Immature natural killer cell (primary cell): ENCODE measurements around the gene SORL1. TPM values are rescaled to one million over a fixed set of nuclear protein-coding genes. Genes with fewer than 3 reads are reported as not detected.

Experiments
- DNase-seq, 3 donors: peaks; one replicate each; pipeline ENCODE4 v3.0.0; 2022; ENCODE audit warnings: mixed read lengths in 1 of 3
- H3K27ac Mint-ChIP-seq, 6 donors: one replicate each; pipeline ENCODE4 v1.8.0; 2020; ENCODE audit warnings: mixed read lengths in 6 of 6, mild to moderate bottlenecking in 5 of 6, inconsistent platforms in 4 of 6, moderate library complexity in 3 of 6
- H3K27me3 Mint-ChIP-seq, 3 donors: one replicate each; pipeline ENCODE4 v1.8.0; 2020 to 2021; ENCODE audit warnings: low read depth in 3 of 3, mild to moderate bottlenecking in 3 of 3, mixed read lengths in 3 of 3, moderate library complexity in 3 of 3, inconsistent platforms in 1 of 3
- H3K36me3 Mint-ChIP-seq, 3 donors: one replicate each; pipeline ENCODE4 v1.8.0; 2020; ENCODE audit warnings: mixed read lengths in 3 of 3, inconsistent platforms in 2 of 3, mild to moderate bottlenecking in 2 of 3
- H3K4me1 Mint-ChIP-seq, 2 donors: one replicate each; pipeline ENCODE4 v1.8.0; 2020; ENCODE audit warnings: inconsistent platforms in 2 of 2, mild to moderate bottlenecking in 2 of 2, mixed read lengths in 2 of 2, moderate library complexity in 1 of 2
- H3K4me3 Mint-ChIP-seq, 5 donors: one replicate each; pipeline ENCODE4 v1.8.0; 2020; ENCODE audit warnings: mild to moderate bottlenecking in 5 of 5, mixed read lengths in 5 of 5, inconsistent platforms in 3 of 5, moderate library complexity in 3 of 5
- H3K9me3 Mint-ChIP-seq, 6 donors: one replicate each; pipeline ENCODE4 v1.8.0; 2020; ENCODE audit warnings: mild to moderate bottlenecking in 6 of 6, mixed read lengths in 6 of 6, inconsistent platforms in 4 of 6, moderate library complexity in 3 of 6
- polyA plus RNA-seq, 3 donors: library from polyadenylated mRNA; unstranded; fragments of 300-500 nt; fragmentation: Illumina TruSeq; gene quantifications; one replicate each; pipeline ENCODE4 v1.2.3, GENCODE V29; 2021

Gene SORL1
- polyA plus RNA-seq, 3 donors from 2014 or later = 125 to 281 (median 189) TPM

- Mint-ChIP-seq H3K27ac (peak overlapping the region in 1 of 6 donors; percentile 19), H3K9me3 (no peaks in the 10 kb centered on the region), H3K36me3 (no peaks in the 10 kb centered on the region), H3K27me3 (peaks cover 0 to 9% (median 1%) of the 10 kb centered on the region in 3 donors), H3K4me3 (no peak overlapping the region), H3K4me1 (peaks cover 5 to 6% of the 10 kb centered on the region in 2 donors)
- no peak for DNase-seq
Observed at GRCh38 chr11:121645001-121645400, 192.9 kb downstream of the SORL1 start.

GRCh38 chr11:121645596-121645995 lies 193.5 kb downstream of the SORL1 start:
- Mint-ChIP-seq H3K27ac (no peak overlapping the region), H3K4me1 (peaks cover 11 to 12% of the 10 kb centered on the region in 2 donors), H3K27me3 (peaks cover 0 to 9% (median 1%) of the 10 kb centered on the region in 3 donors)

GRCh38 chr11:121648306-121648705 lies 196.2 kb downstream of the SORL1 start:
- H3K27ac Mint-ChIP-seq = no peak overlapping the region
- H3K27me3 Mint-ChIP-seq = peaks cover 0 to 11% (median 1%) of the 10 kb centered on the region in 3 donors
- no peaks in the 10 kb centered on the region for H3K9me3 Mint-ChIP-seq
- H3K4me3 Mint-ChIP-seq = no peak overlapping the region
- H3K36me3 Mint-ChIP-seq = peaks cover 0 to 3% (median 0%) of the 10 kb centered on the region in 3 donors
- no peak for DNase-seq
- H3K4me1 Mint-ChIP-seq = peaks cover 20 to 31% of the 10 kb centered on the region in 2 donors

More at GRCh38 chr11:121645596-121645995, 193.5 kb downstream of the SORL1 start:
- Mint-ChIP-seq H3K36me3 (peaks cover 0 to under 1% (median 0%) of the 10 kb centered on the region in 3 donors), H3K4me3 (no peak overlapping the region), H3K9me3 (no peaks in the 10 kb centered on the region)
- DNase-seq = no peak

- H3K4me3 Mint-ChIP-seq = peak overlapping the region in 1 of 5 donors; percentile 52
- DNase-seq = no peak
- H3K4me1 Mint-ChIP-seq = peaks cover 23 to 37% of the 10 kb centered on the region in 2 donors
- H3K27me3 Mint-ChIP-seq = peaks cover 0 to 7% (median 1%) of the 10 kb centered on the region in 3 donors
- H3K36me3 Mint-ChIP-seq = peaks cover 0 to 3% (median 0%) of the 10 kb centered on the region in 3 donors
- peak overlapping the region in 4 of 6 donors; percentile 9 to 37 (median 22) for H3K27ac Mint-ChIP-seq
- no peaks in the 10 kb centered on the region for H3K9me3 Mint-ChIP-seq
Observed at GRCh38 chr11:121649798-121650197, 197.7 kb downstream of the SORL1 start.

- Mint-ChIP-seq H3K27ac (peak overlapping the region in 4 of 6 donors; percentile 32 to 87 (median 52)), H3K36me3 (peaks cover 0 to 3% (median 0%) of the 10 kb centered on the region in 3 donors), H3K4me3 (peak overlapping the region in 3 of 5 donors; percentile 13 to 67 (median 61)), H3K4me1 (peaks cover 31 to 42% of the 10 kb centered on the region in 2 donors), H3K9me3 (no peaks in the 10 kb centered on the region), H3K27me3 (peaks cover 1 to 7% (median 1%) of the 10 kb centered on the region in 3 donors)
- DNase-seq = peak in 1 of 3 donors; percentile 8
Observed at GRCh38 chr11:121650351-121651256, 198.5 kb downstream of the SORL1 start.

GRCh38 chr11:121651257-121651605 lies 199.1 kb downstream of the SORL1 start:
- Mint-ChIP-seq H3K4me1 (peaks cover 37 to 48% of the 10 kb centered on the region in 2 donors), H3K36me3 (peaks cover 0 to 3% (median 0%) of the 10 kb centered on the region in 3 donors), H3K27me3 (peaks cover 1 to 7% (median 1%) of the 10 kb centered on the region in 3 donors), H3K4me3 (no peak overlapping the region), H3K9me3 (no peaks in the 10 kb centered on the region), H3K27ac (peak overlapping the region in 1 of 6 donors; percentile 9)
- no peak for DNase-seq

GRCh38 chr11:121652971-121653370 lies 200.9 kb downstream of the SORL1 start:
- Mint-ChIP-seq H3K4me3 (peak overlapping the region in 2 of 5 donors; percentile 4 to 7), H3K4me1 (peaks cover 39 to 50% of the 10 kb centered on the region in 2 donors), H3K27me3 (peaks cover 1 to 7% (median 1%) of the 10 kb centered on the region in 3 donors), H3K27ac (no peak overlapping the region), H3K36me3 (peaks cover 0 to 3% (median 0%) of the 10 kb centered on the region in 3 donors), H3K9me3 (no peaks in the 10 kb centered on the region)
- no peak for DNase-seq

- Mint-ChIP-seq H3K36me3 (peaks cover 0 to 3% (median 1%) of the 10 kb centered on the region in 3 donors), H3K4me3 (peak overlapping the region in 1 of 5 donors; percentile 13)
Observed at GRCh38 chr11:121654259-121654842, 202.2 kb downstream of the SORL1 start.

GRCh38 chr11:121654843-121655536 lies 202.9 kb downstream of the SORL1 start:
- no peak for DNase-seq
- peaks cover 33 to 45% of the 10 kb centered on the region in 2 donors for H3K4me1 Mint-ChIP-seq
- H3K36me3 Mint-ChIP-seq = peaks cover 0 to 8% (median 3%) of the 10 kb centered on the region in 3 donors
- peaks cover 0 to 7% (median 1%) of the 10 kb centered on the region in 3 donors for H3K27me3 Mint-ChIP-seq
- peak overlapping the region in 1 of 6 donors; percentile 73 for H3K27ac Mint-ChIP-seq
- H3K4me3 Mint-ChIP-seq = peak overlapping the region; percentile 81 to 92 (median 86)
- H3K9me3 Mint-ChIP-seq = no peaks in the 10 kb centered on the region

More at GRCh38 chr11:121654259-121654842, 202.2 kb downstream of the SORL1 start:
- Mint-ChIP-seq H3K4me1 (peaks cover 39 to 50% of the 10 kb centered on the region in 2 donors), H3K27me3 (peaks cover 1 to 7% (median 1%) of the 10 kb centered on the region in 3 donors), H3K9me3 (no peaks in the 10 kb centered on the region), H3K27ac (no peak overlapping the region)
- DNase-seq = no peak

- H3K9me3 Mint-ChIP-seq = no peaks in the 10 kb centered on the region
- H3K4me3 Mint-ChIP-seq = peak overlapping the region; percentile 81 to 92 (median 86)
- H3K36me3 Mint-ChIP-seq = peaks cover 0 to 8% (median under 1%) of the 10 kb centered on the region in 3 donors
- DNase-seq = peak; percentile 53 to 60 (median 59)
- peak overlapping the region; percentile 37 to 73 (median 52) for H3K27ac Mint-ChIP-seq
- H3K27me3 Mint-ChIP-seq = peaks cover 0 to 6% (median 1%) of the 10 kb centered on the region in 3 donors
- peaks cover 26 to 38% of the 10 kb centered on the region in 2 donors for H3K4me1 Mint-ChIP-seq
Observed at GRCh38 chr11:121655537-121656327, 203.6 kb downstream of the SORL1 start.

GRCh38 chr11:121656328-121657090 lies 204.4 kb downstream of the SORL1 start:
- Mint-ChIP-seq H3K27ac (peak overlapping the region in 3 of 6 donors; percentile 37 to 73 (median 57)), H3K4me3 (peak overlapping the region; percentile 81 to 92 (median 86)), H3K4me1 (peaks cover 20 to 30% of the 10 kb centered on the region in 2 donors), H3K27me3 (peaks cover 0 to 4% (median 1%) of the 10 kb centered on the region in 3 donors), H3K9me3 (no peaks in the 10 kb centered on the region), H3K36me3 (peaks cover 0 to 12% (median 0%) of the 10 kb centered on the region in 3 donors)
- DNase-seq = no peak

- Mint-ChIP-seq H3K36me3 (peaks cover 0 to 13% (median 0%) of the 10 kb centered on the region in 3 donors), H3K9me3 (no peaks in the 10 kb centered on the region), H3K27me3 (peaks cover 0 to 2% (median 1%) of the 10 kb centered on the region in 3 donors), H3K4me3 (peak overlapping the region in 2 of 5 donors; percentile 3 to 17), H3K27ac (no peak overlapping the region), H3K4me1 (peaks cover 19 to 24% of the 10 kb centered on the region in 2 donors)
- DNase-seq = no peak
Observed at GRCh38 chr11:121657146-121657545, 205.0 kb downstream of the SORL1 start.
